ENCODE results near the gene SLC1A1.
"Not testable (repeated sequence)": the region's sequence is repeated elsewhere in the genome, so short reads cannot be mapped to it uniquely, and the experiment has no call there.

The SLC1A1 gene

GRCh38 chr9:4507306-4508130 lies 17.2 kb downstream of the SLC1A1 start:
- DNase-seq: no peak

GRCh38 chr9:4508246-4508906 lies 18.1 kb downstream of the SLC1A1 start:
- no peak for DNase-seq

- DNase-seq: no peak
Observed at GRCh38 chr9:4508907-4509589, 18.8 kb downstream of the SLC1A1 start.

- no peak for DNase-seq
Observed at GRCh38 chr9:4509590-4509984, 19.3 kb downstream of the SLC1A1 start.

GRCh38 chr9:4510546-4511322 lies 20.5 kb downstream of the SLC1A1 start:
- no peak for DNase-seq

- no peak for DNase-seq
Observed at GRCh38 chr9:4514252-4515128, 24.2 kb downstream of the SLC1A1 start.

GRCh38 chr9:4515958-4516375 lies 25.7 kb downstream of the SLC1A1 start:
- no peak for DNase-seq

GRCh38 chr9:4517274-4517673 lies 27.0 kb downstream of the SLC1A1 start:
- DNase-seq: no peak

GRCh38 chr9:4519604-4520003 lies 29.3 kb downstream of the SLC1A1 start:
- no peak for DNase-seq

- no peak for DNase-seq
Observed at GRCh38 chr9:4520055-4520454, 29.8 kb downstream of the SLC1A1 start.

- DNase-seq: peak in 1 of 2 experiments; percentile 7
Observed at GRCh38 chr9:4530375-4530774, 40.1 kb downstream of the SLC1A1 start.

GRCh38 chr9:4530831-4531230 lies 40.6 kb downstream of the SLC1A1 start:
- not testable (repeated sequence) for DNase-seq

GRCh38 chr9:4531355-4531754 lies 41.1 kb downstream of the SLC1A1 start:
- DNase-seq: not testable (repeated sequence)

GRCh38 chr9:4533881-4534280 lies 43.6 kb downstream of the SLC1A1 start:
- DNase-seq: not testable (repeated sequence)

- not testable (repeated sequence) for DNase-seq
Observed at GRCh38 chr9:4536196-4536595, 45.9 kb downstream of the SLC1A1 start.

GRCh38 chr9:4537581-4537980 lies 47.3 kb downstream of the SLC1A1 start:
- no peak for DNase-seq

GRCh38 chr9:4538107-4538506 lies 47.8 kb downstream of the SLC1A1 start:
- no peak for DNase-seq

GRCh38 chr9:4538621-4539020 lies 48.4 kb downstream of the SLC1A1 start:
- peak in 1 of 2 experiments; percentile 31 for DNase-seq

GRCh38 chr9:4540425-4540824 lies 50.2 kb downstream of the SLC1A1 start:
- no peak for DNase-seq

- DNase-seq: no peak
Observed at GRCh38 chr9:4541281-4541680, 51.0 kb downstream of the SLC1A1 start.

- DNase-seq: no peak
Observed at GRCh38 chr9:4541856-4542255, 51.6 kb downstream of the SLC1A1 start.

GRCh38 chr9:4544714-4545113 lies 54.4 kb downstream of the SLC1A1 start:
- DNase-seq: not testable (repeated sequence)

Measured in NCI-H2081 (cell line).